Activated T-cell treated with anti-CD3 and anti-CD28 coated beads, Interleukin-2, amount 50 U/mL, for 4 hours (primary cell): Measurements from ENCODE around the gene TBCK. TPM values are rescaled to one million over a fixed set of nuclear protein-coding genes. Genes with fewer than 3 reads are reported as not detected.

ENCODE experiments used
- ATAC-seq, 2 donors: fragments of 200-7000 bp; cut with Tn5 transposase; one replicate each; pipeline ENCODE4 v1.10.0; 2021
- DNase-seq: peaks from one replicate; pipeline ENCODE4 v3.0.0-alpha.2; 2020
- H3K27me3 Mint-ChIP-seq: one replicate; pipeline ENCODE4 v1.8.0; 2021; ENCODE audit warnings: low read depth, mixed read lengths
- H3K36me3 Mint-ChIP-seq: one replicate; pipeline ENCODE4 v1.8.0; 2022; ENCODE audit warnings: mixed read lengths; ENCODE audit not compliant: insufficient read depth
- H3K4me1 Mint-ChIP-seq: one replicate; pipeline ENCODE4 v1.8.0; 2021; ENCODE audit warnings: low read depth, mixed read lengths
- H3K4me3 Mint-ChIP-seq: one replicate; pipeline ENCODE4 v1.8.0; 2021; ENCODE audit warnings: mild to moderate bottlenecking, moderate library complexity, mixed read lengths
- H3K9me3 Mint-ChIP-seq: one replicate; pipeline ENCODE4 v1.8.0; 2021; ENCODE audit warnings: mixed read lengths
- total RNA-seq, 3 donors: library from RNA; stranded (reverse); gene quantifications; one replicate each; pipeline ENCODE4 v1.2.1, GENCODE V29; 2021

The TBCK gene
- total RNA-seq, 3 donors from 2014 or later, result 12.7 to 15.8 (median 15.1) TPM

DNA sequence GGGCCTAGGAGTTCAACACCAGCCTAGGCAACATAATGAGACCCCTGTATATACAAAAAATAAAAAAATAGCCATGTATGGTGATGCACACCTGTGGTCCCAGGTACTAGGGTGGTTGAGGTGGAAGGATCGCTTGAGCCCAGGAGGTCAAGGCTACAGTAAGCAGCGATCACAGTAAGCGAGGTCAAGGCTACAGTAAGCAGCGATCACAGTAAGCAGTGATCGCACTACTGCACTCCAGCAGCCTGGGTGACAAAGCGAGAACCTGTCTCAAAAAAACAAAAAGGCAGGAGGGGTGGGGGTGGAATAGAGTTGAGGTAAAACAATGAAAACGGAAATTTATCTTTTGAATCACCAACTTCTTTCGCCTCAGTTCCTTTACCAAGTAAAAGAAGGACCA is 29.4 kb downstream of the TBCK start:
- no peaks in the 10 kb centered on the region for H3K27me3 Mint-ChIP-seq
- ATAC-seq (no peak), DNase-seq (no peak)
- no peaks in the 10 kb centered on the region for H3K9me3 Mint-ChIP-seq
- no peaks in the 10 kb centered on the region for H3K4me1 Mint-ChIP-seq
- H3K4me3 Mint-ChIP-seq, result no peak overlapping the region
- peaks cover 32% of the 10 kb centered on the region for H3K36me3 Mint-ChIP-seq

DNA sequence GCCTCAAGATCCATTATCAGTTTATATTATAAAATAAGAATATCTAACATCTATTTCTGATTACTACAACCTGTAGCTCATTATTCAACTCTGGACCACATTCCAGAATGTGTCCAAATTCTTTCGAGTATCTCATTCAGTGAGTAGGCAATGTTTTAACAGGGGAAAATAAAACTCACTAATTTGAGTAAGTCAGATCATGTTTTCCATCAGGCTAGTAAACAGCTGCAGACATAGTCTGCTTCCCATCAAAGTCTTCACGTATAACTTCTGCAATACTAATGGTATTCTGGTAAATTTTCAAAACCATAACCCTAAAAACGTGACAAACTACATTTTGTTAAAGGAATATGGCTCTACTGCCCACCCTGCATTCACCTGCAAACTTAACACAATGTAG is 31.8 kb downstream of the TBCK start:
- Mint-ChIP-seq H3K9me3 (peaks cover 6% of the 10 kb centered on the region), H3K36me3 (peaks cover 28% of the 10 kb centered on the region), H3K4me3 (no peak overlapping the region), H3K4me1 (no peaks in the 10 kb centered on the region), H3K27me3 (no peaks in the 10 kb centered on the region)
- ATAC-seq (no peak), DNase-seq (no peak)

GRCh38 chr4:106277140-106277675 is 38.8 kb downstream of the TBCK start:
- ATAC-seq (no peak), DNase-seq (no peak)
- Mint-ChIP-seq H3K36me3 (peaks cover 12% of the 10 kb centered on the region), H3K4me3 (no peak overlapping the region), H3K9me3 (peaks cover 6% of the 10 kb centered on the region), H3K27me3 (no peaks in the 10 kb centered on the region), H3K4me1 (peaks cover 4% of the 10 kb centered on the region)

DNA sequence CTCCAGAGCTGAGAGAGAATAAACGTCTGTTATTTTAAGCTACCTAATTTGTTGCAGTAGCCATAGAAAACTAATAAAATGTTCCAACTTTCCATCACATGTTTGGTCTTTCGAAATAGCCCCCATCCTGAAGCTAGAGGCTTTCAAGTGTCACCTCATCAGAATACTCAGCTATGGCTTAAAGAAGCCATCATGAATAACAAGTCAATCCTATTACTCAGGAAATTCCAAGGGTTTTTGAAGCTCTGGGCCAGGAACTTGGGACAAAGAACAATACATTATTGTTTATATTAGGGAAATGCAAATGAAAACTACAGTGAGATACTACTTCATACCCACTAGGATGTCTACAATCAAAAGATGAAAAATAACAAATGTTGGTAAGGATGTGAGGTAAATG is 42.2 kb downstream of the TBCK start:
- Mint-ChIP-seq H3K4me1 (peaks cover 4% of the 10 kb centered on the region), H3K4me3 (no peak overlapping the region), H3K36me3 (peaks cover 6% of the 10 kb centered on the region)

DNA sequence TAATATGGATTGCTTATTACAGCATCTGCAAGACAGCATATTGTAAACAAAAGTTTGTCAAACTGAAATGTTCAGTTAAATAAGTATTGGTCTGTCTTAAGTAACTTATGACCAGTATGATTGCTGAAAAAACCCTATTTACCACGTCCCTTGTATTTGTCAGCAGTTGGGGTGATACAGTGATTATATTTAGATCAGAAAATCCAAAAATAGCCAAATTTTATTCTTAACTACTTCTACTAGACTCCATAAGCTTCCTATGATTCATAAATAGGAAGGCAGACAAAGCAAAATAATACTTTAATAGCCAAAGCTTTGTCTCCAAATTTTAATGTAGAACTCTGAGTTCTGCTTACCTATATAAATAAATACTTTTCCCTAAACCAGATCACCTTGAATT is 45.3 kb downstream of the TBCK start:
- ATAC-seq (no peak), DNase-seq (no peak)
- H3K4me1 Mint-ChIP-seq, result peaks cover 4% of the 10 kb centered on the region
- no peaks in the 10 kb centered on the region for H3K9me3 Mint-ChIP-seq
- no peak overlapping the region for H3K4me3 Mint-ChIP-seq
- H3K36me3 Mint-ChIP-seq, result peaks cover 8% of the 10 kb centered on the region
- H3K27me3 Mint-ChIP-seq, result no peaks in the 10 kb centered on the region

More for the DNA sequence above, 42.2 kb downstream of the TBCK start:
- H3K27me3 Mint-ChIP-seq, result no peaks in the 10 kb centered on the region
- DNase-seq (no peak), ATAC-seq (no peak)
- H3K9me3 Mint-ChIP-seq, result no peaks in the 10 kb centered on the region

- no peak overlapping the region for H3K4me3 Mint-ChIP-seq
- no peak for ATAC-seq
- no peaks in the 10 kb centered on the region for H3K27me3 Mint-ChIP-seq
- H3K4me1 Mint-ChIP-seq, result peaks cover 4% of the 10 kb centered on the region
- DNase-seq, result no peak
- H3K36me3 Mint-ChIP-seq, result peaks cover 8% of the 10 kb centered on the region
- H3K9me3 Mint-ChIP-seq, result no peaks in the 10 kb centered on the region
These were observed 46.3 kb downstream of the TBCK start for GRCh38 chr4:106269711-106270110.

DNA sequence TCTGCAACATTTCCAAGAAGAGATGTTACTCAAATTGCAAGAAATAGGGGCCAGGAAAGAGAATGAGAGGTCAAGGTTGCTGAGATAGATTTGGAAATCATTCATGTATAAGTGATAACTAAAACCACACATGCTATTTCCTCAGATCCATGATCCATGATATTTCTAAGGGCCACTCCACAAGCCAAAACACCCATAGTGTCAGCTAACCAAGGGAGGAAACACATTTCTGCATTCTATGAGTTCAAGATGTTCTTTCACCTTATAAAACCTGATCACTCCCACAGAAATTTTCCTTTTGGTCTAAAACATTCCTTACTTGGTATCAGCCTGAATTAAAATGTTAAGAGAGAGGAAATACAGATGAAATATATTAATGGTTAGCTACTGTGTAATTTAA is 47.2 kb downstream of the TBCK start:
- Mint-ChIP-seq H3K27me3 (no peaks in the 10 kb centered on the region), H3K9me3 (no peaks in the 10 kb centered on the region), H3K36me3 (peaks cover 4% of the 10 kb centered on the region), H3K4me1 (no peaks in the 10 kb centered on the region), H3K4me3 (no peak overlapping the region)
- DNase-seq (no peak), ATAC-seq (no peak)

- Mint-ChIP-seq H3K4me3 (no peak overlapping the region), H3K9me3 (no peaks in the 10 kb centered on the region), H3K27me3 (no peaks in the 10 kb centered on the region), H3K4me1 (no peaks in the 10 kb centered on the region), H3K36me3 (peaks cover 3% of the 10 kb centered on the region)
- DNase-seq (no peak), ATAC-seq (no peak)
These were observed 49.8 kb downstream of the TBCK start for GRCh38 chr4:106266201-106266600.

GRCh38 chr4:106264331-106264728 is 51.7 kb downstream of the TBCK start:
- Mint-ChIP-seq H3K4me3 (no peak overlapping the region), H3K27me3 (no peaks in the 10 kb centered on the region)

GRCh38 chr4:106263594-106264330 is 52.2 kb downstream of the TBCK start:
- Mint-ChIP-seq H3K36me3 (peaks cover 4% of the 10 kb centered on the region), H3K4me1 (no peaks in the 10 kb centered on the region), H3K27me3 (no peaks in the 10 kb centered on the region), H3K4me3 (no peak overlapping the region), H3K9me3 (no peaks in the 10 kb centered on the region)
- ATAC-seq (no peak), DNase-seq (no peak)

More at GRCh38 chr4:106264331-106264728, 51.7 kb downstream of the TBCK start:
- H3K36me3 Mint-ChIP-seq, result peaks cover 4% of the 10 kb centered on the region
- H3K9me3 Mint-ChIP-seq, result no peaks in the 10 kb centered on the region
- no peak for DNase-seq
- no peaks in the 10 kb centered on the region for H3K4me1 Mint-ChIP-seq
- no peak for ATAC-seq

- Mint-ChIP-seq H3K4me3 (no peak overlapping the region), H3K9me3 (no peaks in the 10 kb centered on the region)
- no peak for ATAC-seq
These were observed 54.0 kb downstream of the TBCK start for GRCh38 chr4:106261980-106262379.

GRCh38 chr4:106258145-106259045 is 57.6 kb downstream of the TBCK start:
- Mint-ChIP-seq H3K4me3 (no peak overlapping the region), H3K36me3 (peaks cover 15% of the 10 kb centered on the region), H3K27me3 (no peaks in the 10 kb centered on the region), H3K4me1 (no peaks in the 10 kb centered on the region), H3K9me3 (no peaks in the 10 kb centered on the region)
- no peak for DNase-seq
- ATAC-seq, result no peak

More at GRCh38 chr4:106261980-106262379, 54.0 kb downstream of the TBCK start:
- no peaks in the 10 kb centered on the region for H3K27me3 Mint-ChIP-seq
- no peaks in the 10 kb centered on the region for H3K4me1 Mint-ChIP-seq
- H3K36me3 Mint-ChIP-seq, result peaks cover 6% of the 10 kb centered on the region
- DNase-seq, result no peak

DNA sequence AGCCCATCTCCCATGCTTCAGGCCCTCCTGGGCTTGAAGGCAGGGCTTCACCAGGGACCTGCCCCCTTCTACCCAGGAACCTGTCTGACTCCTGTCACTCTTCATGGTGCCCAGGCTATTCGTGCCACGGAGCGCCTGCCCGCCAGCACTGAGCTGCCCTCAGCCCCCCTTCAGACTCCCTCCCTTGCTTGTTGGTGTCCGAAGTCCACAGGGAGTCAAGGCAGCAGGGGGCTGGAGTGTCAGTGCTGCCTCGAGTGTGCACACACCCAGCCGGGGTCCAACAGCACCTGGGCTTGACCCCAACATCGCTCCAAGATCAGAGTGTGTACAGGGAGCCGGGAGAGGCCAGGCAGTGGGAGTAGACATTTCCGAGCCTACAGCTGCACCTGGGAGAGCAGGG is 59.8 kb downstream of the TBCK start:
- Mint-ChIP-seq H3K36me3 (peaks cover 17% of the 10 kb centered on the region), H3K27me3 (no peaks in the 10 kb centered on the region), H3K4me3 (no peak overlapping the region)

DNA sequence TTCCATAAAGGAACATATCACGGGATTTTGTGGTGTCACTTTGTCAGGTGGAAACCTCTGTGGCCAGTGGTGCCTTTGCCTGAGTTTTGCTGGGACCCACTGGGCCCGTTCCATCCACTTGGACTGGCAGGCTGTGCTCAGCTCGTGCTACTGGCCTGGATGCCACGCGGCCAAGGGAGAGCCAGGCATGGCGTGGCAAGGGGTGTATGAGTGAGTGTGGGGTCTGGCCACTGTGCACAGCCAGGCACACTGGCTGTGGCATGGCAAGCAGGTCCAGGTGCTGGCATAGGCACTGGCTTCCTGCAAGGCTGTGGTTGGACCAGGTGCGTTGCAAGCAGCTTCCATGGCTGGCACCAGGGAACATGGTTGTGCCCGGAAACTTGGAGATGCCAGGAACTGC is 60.8 kb downstream of the TBCK start:
- ATAC-seq (no peak), DNase-seq (no peak)
- Mint-ChIP-seq H3K36me3 (peaks cover 21% of the 10 kb centered on the region), H3K4me1 (no peaks in the 10 kb centered on the region), H3K9me3 (no peaks in the 10 kb centered on the region), H3K27me3 (no peaks in the 10 kb centered on the region), H3K4me3 (no peak overlapping the region)

More for the DNA sequence above, 59.8 kb downstream of the TBCK start:
- Mint-ChIP-seq H3K9me3 (no peaks in the 10 kb centered on the region), H3K4me1 (no peaks in the 10 kb centered on the region)
- DNase-seq (no peak), ATAC-seq (no peak)
